Left ventricle myocardium inferior (tissue), 1 donor: ENCODE measurements around the gene MARK3. TPM values are rescaled to one million over a fixed set of nuclear protein-coding genes. Genes with fewer than 3 reads are reported as not detected.

Experiments used
- DNase-seq: peaks from one replicate; pipeline ENCODE4 v3.0.0-alpha.2; 2020
- H3K27ac ChIP-seq: fragments of 200-600 bp; replicated peaks from 2 replicates; pipeline ENCODE4 v1.8.0; 2021
- H3K27me3 ChIP-seq: fragments of 200-600 bp; 2 replicates; pipeline ENCODE4 v1.8.0; 2021; ENCODE audit warnings: low read depth
- H3K36me3 ChIP-seq: fragments of 200-600 bp; 2 replicates; pipeline ENCODE4 v1.8.0; 2021
- H3K4me1 ChIP-seq: fragments of 200-600 bp; 2 replicates; pipeline ENCODE4 v1.8.0; 2021
- H3K4me3 ChIP-seq: fragments of 200-600 bp; 2 replicates; pipeline ENCODE4 v1.8.0; 2021; ENCODE audit warnings: mild to moderate bottlenecking, moderate library complexity
- H3K9me3 ChIP-seq: fragments of 200-600 bp; replicated peaks from 2 replicates; pipeline ENCODE4 v1.8.0; 2021
- intact Hi-C: fragments of 100-400 bp; cut with micrococcal nuclease; formaldehyde crosslinking; loops from one replicate; pipeline ENCODE4 v1.11.0; 2022
- total RNA-seq: library from RNA; stranded (reverse); fragmentation: NEBNext Ultra II Directional; extraction: Animal tissue kit (Norgen Biotek cat#: 25700); gene quantifications from one replicate; pipeline ENCODE4 v1.2.1, GENCODE V29; 2021
- TF ChIP-seq, protein P1 (sequence below): fragments of 200-600 bp; IDR thresholded peaks from 2 replicates; pipeline ENCODE4 v1.8.0; 2021; ENCODE audit warnings: antibody characterized with exemption, mild to moderate bottlenecking, borderline replicate concordance
- donor health status: DM: no; HTN: yes; CAD: no; lungs with severe emphysema.

Gene MARK3
- total RNA-seq, 1 donor from 2014 or later = 103 TPM

DNA sequence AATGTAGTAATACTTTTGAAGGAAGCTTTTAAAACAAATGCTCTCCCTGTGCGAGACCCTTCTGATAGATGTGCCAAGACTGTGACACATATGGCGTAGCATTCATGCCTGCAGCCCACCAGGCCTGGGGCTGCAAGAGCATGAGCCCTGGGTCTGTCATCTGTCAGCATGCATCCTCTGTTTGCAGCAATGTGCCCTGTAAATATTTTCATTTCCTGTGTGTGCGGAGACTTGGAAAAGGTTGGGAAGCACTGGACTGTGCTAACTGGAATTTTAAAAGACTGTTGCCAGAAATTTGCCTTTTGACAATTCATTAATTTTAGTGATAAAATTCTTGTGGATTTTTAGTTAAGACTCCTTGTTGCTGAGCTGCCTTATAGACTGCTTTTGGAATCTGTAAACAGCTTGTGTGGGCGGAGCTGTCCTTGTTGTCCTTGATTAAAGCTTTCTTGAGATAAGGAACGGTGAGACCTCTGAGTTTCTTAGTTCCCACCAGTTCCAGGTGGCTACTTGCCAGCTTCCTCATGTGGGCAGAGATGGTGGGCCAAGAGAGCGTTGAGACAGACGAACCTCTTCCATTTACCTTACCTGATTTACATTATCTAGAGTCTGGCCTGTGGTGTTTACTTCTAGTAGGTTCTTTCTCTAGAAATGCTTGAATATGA lies 23.4 kb downstream of the MARK3 start:
- DNase-seq = no peak
- no peaks in the 10 kb centered on the region for H3K27me3 ChIP-seq
- H3K9me3 ChIP-seq = no peaks in the 10 kb centered on the region
- peak overlapping the region; percentile 92 for H3K27ac ChIP-seq
- TF ChIP-seq, protein P1, sequence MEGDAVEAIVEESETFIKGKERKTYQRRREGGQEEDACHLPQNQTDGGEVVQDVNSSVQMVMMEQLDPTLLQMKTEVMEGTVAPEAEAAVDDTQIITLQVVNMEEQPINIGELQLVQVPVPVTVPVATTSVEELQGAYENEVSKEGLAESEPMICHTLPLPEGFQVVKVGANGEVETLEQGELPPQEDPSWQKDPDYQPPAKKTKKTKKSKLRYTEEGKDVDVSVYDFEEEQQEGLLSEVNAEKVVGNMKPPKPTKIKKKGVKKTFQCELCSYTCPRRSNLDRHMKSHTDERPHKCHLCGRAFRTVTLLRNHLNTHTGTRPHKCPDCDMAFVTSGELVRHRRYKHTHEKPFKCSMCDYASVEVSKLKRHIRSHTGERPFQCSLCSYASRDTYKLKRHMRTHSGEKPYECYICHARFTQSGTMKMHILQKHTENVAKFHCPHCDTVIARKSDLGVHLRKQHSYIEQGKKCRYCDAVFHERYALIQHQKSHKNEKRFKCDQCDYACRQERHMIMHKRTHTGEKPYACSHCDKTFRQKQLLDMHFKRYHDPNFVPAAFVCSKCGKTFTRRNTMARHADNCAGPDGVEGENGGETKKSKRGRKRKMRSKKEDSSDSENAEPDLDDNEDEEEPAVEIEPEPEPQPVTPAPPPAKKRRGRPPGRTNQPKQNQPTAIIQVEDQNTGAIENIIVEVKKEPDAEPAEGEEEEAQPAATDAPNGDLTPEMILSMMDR = no peak
- intact Hi-C loops = no loop called here
- H3K4me1 ChIP-seq = peaks cover 65% of the 10 kb centered on the region
- H3K36me3 ChIP-seq = peaks cover 26% of the 10 kb centered on the region
- peak overlapping the region; percentile 61 for H3K4me3 ChIP-seq

DNA sequence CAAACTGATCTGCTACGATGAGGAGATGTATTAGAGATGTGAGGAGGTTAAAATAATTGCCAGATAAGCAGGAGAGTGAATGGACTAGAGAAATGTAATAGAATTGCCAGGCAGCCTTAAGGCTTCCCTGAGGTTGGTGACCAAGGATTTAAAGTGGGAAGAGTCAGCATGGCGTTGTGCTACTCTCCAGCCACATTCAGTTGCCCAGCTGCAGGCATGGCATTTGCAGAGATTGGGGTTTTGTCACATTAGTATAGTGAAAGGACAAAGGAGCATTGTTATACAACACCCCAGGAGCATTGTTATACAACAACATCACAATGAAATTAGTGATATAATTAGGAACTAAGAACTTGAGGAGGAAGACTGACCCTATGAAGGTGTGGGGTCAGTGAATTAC lies 31.7 kb downstream of the MARK3 start:
- H3K27me3 ChIP-seq = no peaks in the 10 kb centered on the region
- H3K9me3 ChIP-seq = no peaks in the 10 kb centered on the region
- no peak for DNase-seq
- H3K36me3 ChIP-seq = peaks cover 41% of the 10 kb centered on the region
- no peak overlapping the region for H3K4me3 ChIP-seq
- H3K4me1 ChIP-seq = peaks cover 39% of the 10 kb centered on the region
- TF ChIP-seq, protein P1 = no peak
- intact Hi-C loops = no loop called here
- H3K27ac ChIP-seq = no peak overlapping the region

DNA sequence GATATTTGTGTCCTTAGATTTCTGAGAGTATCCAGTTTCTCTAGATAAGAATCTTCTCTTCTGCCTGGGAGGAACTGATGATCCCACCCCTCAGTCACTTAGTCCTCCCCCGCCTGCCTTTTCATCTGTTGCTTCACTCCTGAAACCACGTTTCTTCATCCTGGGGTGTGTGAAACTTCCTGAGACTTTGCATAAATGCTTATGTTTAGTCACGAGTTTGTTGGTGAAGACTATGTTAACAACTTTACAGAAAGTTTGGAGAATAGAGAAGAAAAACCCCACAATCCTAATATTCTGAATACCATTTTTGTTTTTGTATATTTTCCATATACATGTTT lies 33.2 kb downstream of the MARK3 start:
- H3K4me3 ChIP-seq = no peak overlapping the region
- H3K36me3 ChIP-seq = peaks cover 26% of the 10 kb centered on the region
- H3K4me1 ChIP-seq = peaks cover 51% of the 10 kb centered on the region
- TF ChIP-seq, protein P1 = no peak
- no peaks in the 10 kb centered on the region for H3K9me3 ChIP-seq
- no peaks in the 10 kb centered on the region for H3K27me3 ChIP-seq
- no peak for DNase-seq
- intact Hi-C loops = no loop called here
- H3K27ac ChIP-seq = no peak overlapping the region

DNA sequence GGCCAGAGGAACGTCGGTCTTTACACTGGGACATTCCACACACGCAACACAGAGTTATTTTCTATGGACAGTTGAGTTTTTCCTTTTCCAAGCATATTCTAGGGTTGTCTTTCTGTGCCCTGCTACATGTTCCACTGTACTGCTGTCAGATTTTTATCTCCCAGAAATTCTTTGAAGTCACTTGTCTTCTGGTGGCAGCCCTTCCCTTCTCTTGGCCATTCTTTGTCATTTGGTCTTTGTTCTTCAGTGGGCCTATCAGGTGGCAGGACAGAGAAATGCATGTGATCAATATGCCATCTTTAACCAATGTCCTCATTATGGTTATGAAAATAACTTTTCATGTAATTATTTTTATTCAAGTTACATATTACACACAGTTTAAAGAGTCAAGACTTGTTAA lies 36.3 kb downstream of the MARK3 start:
- no peak for DNase-seq
- Histone ChIP-seq H3K27ac (no peak overlapping the region), H3K4me3 (no peak overlapping the region), H3K9me3 (no peaks in the 10 kb centered on the region), H3K36me3 (peaks cover 5% of the 10 kb centered on the region), H3K4me1 (peaks cover 49% of the 10 kb centered on the region), H3K27me3 (no peaks in the 10 kb centered on the region)
- intact Hi-C loops = no loop called here
- TF ChIP-seq, protein P1 = no peak

DNA sequence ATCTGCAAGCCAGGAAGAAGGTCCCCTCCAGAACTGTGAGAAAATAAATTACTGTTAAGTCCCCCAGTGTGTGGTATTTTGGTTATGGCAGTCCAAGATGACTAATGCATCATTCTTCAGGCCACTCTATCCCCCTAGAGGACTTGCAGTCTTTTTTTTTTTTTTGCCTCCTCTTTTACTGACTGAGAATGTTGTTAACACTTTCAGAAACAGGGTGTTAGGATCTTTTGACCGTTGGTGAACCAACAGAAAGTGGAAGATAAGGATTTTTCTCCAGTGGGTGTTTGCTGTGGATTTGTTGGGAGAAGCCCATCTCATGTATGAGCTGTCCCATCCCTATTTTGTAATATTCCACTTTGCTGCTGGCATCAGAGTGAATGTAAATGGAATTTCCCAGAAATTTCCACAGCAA lies 37.8 kb downstream of the MARK3 start:
- Histone ChIP-seq H3K27me3 (no peaks in the 10 kb centered on the region), H3K4me1 (peaks cover 45% of the 10 kb centered on the region), H3K36me3 (peaks cover 3% of the 10 kb centered on the region), H3K9me3 (no peaks in the 10 kb centered on the region), H3K27ac (peak overlapping the region; percentile 29), H3K4me3 (no peak overlapping the region)
- TF ChIP-seq, protein P1 = no peak
- intact Hi-C loops = no loop called here
- no peak for DNase-seq
